GOT3 (cell line): Measurements from ENCODE around the gene MATN1.

Experiments used
- DNase-seq: peaks from one replicate; lab custom pipeline; 2025; ENCODE audit warnings: mixed read lengths; lab: John Stamatoyannopoulos, UW

MATN1 gene

GRCh38 chr1:30758121-30758688, 34.8 kb upstream of the MATN1 start:
- no peak for DNase-seq

- DNase-seq, result no peak
These were observed 34.2 kb upstream of the MATN1 start, which contains the start of gene LAPTM5 for GRCh38 chr1:30757352-30758120. Gene LAPTM5, minus strand, starts transcription at chr1:30757774. Its CDS starts 29 bp downstream, at chr1:30757745.

GRCh38 chr1:30756545-30757351, 33.4 kb upstream of the MATN1 start:
- DNase-seq, result peak; percentile 40

GRCh38 chr1:30756206-30756544, 32.8 kb upstream of the MATN1 start:
- no peak for DNase-seq

GRCh38 chr1:30755746-30756145, 32.4 kb upstream of the MATN1 start:
- DNase-seq, result no peak

GRCh38 chr1:30755334-30755733, 31.9 kb upstream of the MATN1 start:
- no peak for DNase-seq

GRCh38 chr1:30754684-30755171, 31.3 kb upstream of the MATN1 start:
- DNase-seq, result no peak

- no peak for DNase-seq
These were observed 30.3 kb upstream of the MATN1 start for GRCh38 chr1:30753660-30754123.

GRCh38 chr1:30753118-30753517, 29.7 kb upstream of the MATN1 start:
- DNase-seq, result no peak

GRCh38 chr1:30752651-30752908, 29.2 kb upstream of the MATN1 start:
- DNase-seq, result no peak

GRCh38 chr1:30751830-30752650, 28.7 kb upstream of the MATN1 start:
- no peak for DNase-seq

- DNase-seq, result no peak
These were observed 27.4 kb upstream of the MATN1 start for GRCh38 chr1:30750731-30751291.

GRCh38 chr1:30749691-30750583, 26.6 kb upstream of the MATN1 start:
- no peak for DNase-seq

GRCh38 chr1:30748699-30749401, 25.5 kb upstream of the MATN1 start:
- no peak for DNase-seq

- no peak for DNase-seq
These were observed 24.8 kb upstream of the MATN1 start for GRCh38 chr1:30748098-30748698.

- DNase-seq, result no peak
These were observed 23.9 kb upstream of the MATN1 start for GRCh38 chr1:30747033-30748008.

- DNase-seq, result no peak
These were observed 23.0 kb upstream of the MATN1 start for GRCh38 chr1:30746212-30747032.

GRCh38 chr1:30745834-30746208, 22.4 kb upstream of the MATN1 start:
- no peak for DNase-seq
